ENCODE measurements around the gene ATOH7. TPM values are rescaled to one million over a fixed set of nuclear protein-coding genes. Genes with fewer than 3 reads are reported as not detected.

Gene ATOH7
- total RNA-seq, 2 experiments from 2014 or later = 0.21 to 0.57 TPM

DNA sequence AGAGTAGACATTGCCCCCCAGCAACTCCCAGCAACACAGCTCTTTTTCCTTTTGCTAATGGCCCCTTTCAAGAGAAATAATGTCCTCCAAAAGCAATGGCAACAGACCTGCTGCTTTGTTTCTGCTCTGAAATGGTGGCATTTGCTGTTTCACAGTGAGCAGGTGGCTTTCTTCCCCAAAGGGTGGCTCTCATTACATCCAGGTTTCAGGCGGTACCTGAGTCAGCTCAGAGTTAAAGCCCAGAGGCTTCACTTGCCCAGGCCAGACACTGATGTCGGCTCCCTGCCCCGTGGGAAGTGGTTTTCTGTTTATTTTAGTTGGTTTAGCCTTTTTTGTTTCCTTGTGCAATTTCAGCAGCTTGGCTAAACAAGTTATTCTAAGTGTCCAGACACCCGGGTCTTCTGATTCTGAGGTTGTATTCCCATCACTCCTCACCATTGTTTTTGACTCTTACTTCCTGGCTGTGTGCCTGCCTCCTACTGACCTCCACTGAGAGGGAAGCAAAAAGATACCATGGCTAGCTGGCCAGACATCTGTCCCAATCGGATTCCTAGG lies 7.8 kb upstream of the ATOH7 start:
- Histone ChIP-seq H3K4me2 (ENCODE audit: low read length) (no peak overlapping the region), H3K4me1 (ENCODE audit: insufficient read depth, low read length, poor library complexity, severe bottlenecking) (no peaks in the 10 kb centered on the region), H4K20me1 (ENCODE audit: insufficient read depth, low read length) (no peaks in the 10 kb centered on the region), H3K9me3 (ENCODE audit: low read length) (no peaks in the 10 kb centered on the region), H3K27ac (ENCODE audit: low read depth, low read length, poor library complexity, severe bottlenecking) (no peak overlapping the region), H2AFZ (ENCODE audit: low read length) (no peak overlapping the region), H3K9me2 (ENCODE audit: insufficient read depth, low read length) (no peaks in the 10 kb centered on the region), H3K4me3 (ENCODE audit: low read depth, low read length, poor library complexity, severe bottlenecking) (no peak overlapping the region), H3K79me2 (ENCODE audit: insufficient read depth, low read depth, low read length) (no peaks in the 10 kb centered on the region), H3K36me3 (ENCODE audit: insufficient read depth, low read length) (no peaks in the 10 kb centered on the region)
- DNase-seq (ENCODE audit: low spot score) = no peak
- TF ChIP-seq CTCF (conservative IDR thresholded peaks at IDR 0.05; ENCODE audit: low read length) (no peak), EZH2phosphoT487 (IDR thresholded peaks at IDR 0.05; ENCODE audit: borderline replicate concordance, low read depth, low read length) (no peak)
- BruUV-seq (replicated peaks) = no TSS peak
- intact Hi-C loops (cut with micrococcal nuclease; ENCODE audit: unreplicated experiment) = no loop called here
- POLR2A ChIA-PET = interaction anchor here (1.0 to 1.1 kb wide), 2 partner anchors 13 to 30 kb away, joined by 3 to 7 read pairs; no protein-coding TSS in a partner anchor
- CTCF ChIA-PET (ENCODE audit: unreplicated experiment) = no interaction called here

DNA sequence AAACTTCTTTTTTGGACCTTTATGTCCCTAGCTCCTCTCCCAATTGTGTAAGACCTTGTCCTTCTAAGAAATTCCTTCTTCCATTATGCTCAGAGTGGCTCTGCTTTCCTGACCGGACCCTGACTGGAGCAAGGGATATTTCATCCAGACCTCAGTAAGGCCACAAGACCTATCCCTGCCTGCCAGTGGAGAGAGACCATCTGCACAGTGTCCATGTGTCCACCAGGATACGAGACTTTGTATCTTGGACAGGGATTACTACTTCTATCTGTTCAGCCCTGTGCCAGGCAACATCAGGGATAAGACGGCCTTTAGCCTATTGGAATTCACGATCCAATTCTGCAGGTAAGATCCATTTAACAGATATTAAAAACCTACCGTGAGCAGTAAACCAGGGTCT lies 7.2 kb upstream of the ATOH7 start:
- H3K79me2 ChIP-seq (ENCODE audit: insufficient read depth, low read depth, low read length) = no peaks in the 10 kb centered on the region
- intact Hi-C loops (cut with micrococcal nuclease; ENCODE audit: unreplicated experiment) = no loop called here
- no peak overlapping the region for H3K4me3 ChIP-seq (ENCODE audit: low read depth, low read length, poor library complexity, severe bottlenecking)
- H2AFZ ChIP-seq (ENCODE audit: low read length) = no peak overlapping the region
- no peaks in the 10 kb centered on the region for H3K4me1 ChIP-seq (ENCODE audit: insufficient read depth, low read length, poor library complexity, severe bottlenecking)
- H3K27ac ChIP-seq (ENCODE audit: low read depth, low read length, poor library complexity, severe bottlenecking) = no peak overlapping the region
- TF ChIP-seq CTCF (conservative IDR thresholded peaks at IDR 0.05; ENCODE audit: low read length) = no peak
- no peak for TF ChIP-seq EZH2phosphoT487 (IDR thresholded peaks at IDR 0.05; ENCODE audit: borderline replicate concordance, low read depth, low read length)
- ChIA-PET POLR2A (no interaction called here), CTCF (ENCODE audit: unreplicated experiment) (no interaction called here)
- no peaks in the 10 kb centered on the region for H3K36me3 ChIP-seq (ENCODE audit: insufficient read depth, low read length)
- no peak for DNase-seq (ENCODE audit: low spot score)
- H4K20me1 ChIP-seq (ENCODE audit: insufficient read depth, low read length) = no peaks in the 10 kb centered on the region
- no TSS peak for BruUV-seq (replicated peaks)
- no peaks in the 10 kb centered on the region for H3K9me3 ChIP-seq (ENCODE audit: low read length)
- no peak overlapping the region for H3K4me2 ChIP-seq (ENCODE audit: low read length)
- no peaks in the 10 kb centered on the region for H3K9me2 ChIP-seq (ENCODE audit: insufficient read depth, low read length)

DNA sequence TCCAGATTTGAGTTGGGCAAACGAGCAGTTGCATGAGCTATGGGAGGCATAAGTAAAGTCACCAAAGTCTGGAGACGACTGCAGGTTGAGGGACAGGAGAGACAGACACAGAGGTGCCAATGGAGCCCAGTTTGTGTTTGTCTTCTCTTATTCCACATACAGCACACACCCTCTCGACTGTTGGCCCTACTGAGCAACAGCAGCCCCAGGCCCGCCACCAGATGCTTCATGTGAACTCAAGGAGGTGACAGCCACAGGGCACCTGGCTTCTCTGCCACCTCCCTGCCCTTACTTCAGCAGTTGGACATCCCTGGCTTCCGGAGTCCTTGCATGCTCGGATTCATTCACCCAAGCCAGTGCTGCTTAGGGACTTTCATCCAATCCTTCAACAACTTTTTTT lies 6.5 kb upstream of the ATOH7 start:
- Histone ChIP-seq H3K4me3 (ENCODE audit: low read depth, low read length, poor library complexity, severe bottlenecking) (no peak overlapping the region), H3K4me1 (ENCODE audit: insufficient read depth, low read length, poor library complexity, severe bottlenecking) (no peaks in the 10 kb centered on the region), H3K27ac (ENCODE audit: low read depth, low read length, poor library complexity, severe bottlenecking) (no peak overlapping the region), H3K79me2 (ENCODE audit: insufficient read depth, low read depth, low read length) (no peaks in the 10 kb centered on the region), H2AFZ (ENCODE audit: low read length) (no peak overlapping the region), H3K9me3 (ENCODE audit: low read length) (no peaks in the 10 kb centered on the region), H3K4me2 (ENCODE audit: low read length) (no peak overlapping the region), H3K36me3 (ENCODE audit: insufficient read depth, low read length) (no peaks in the 10 kb centered on the region), H4K20me1 (ENCODE audit: insufficient read depth, low read length) (no peaks in the 10 kb centered on the region), H3K9me2 (ENCODE audit: insufficient read depth, low read length) (no peaks in the 10 kb centered on the region)
- CTCF ChIA-PET (ENCODE audit: unreplicated experiment) = no interaction called here
- DNase-seq (ENCODE audit: low spot score) = no peak
- BruUV-seq (replicated peaks) = no TSS peak
- POLR2A ChIA-PET = interaction anchor here (0.6 kb wide), 1 partner anchor 21 kb away, joined by 3 read pairs; no protein-coding TSS in a partner anchor
- intact Hi-C loops (cut with micrococcal nuclease; ENCODE audit: unreplicated experiment) = no loop called here
- TF ChIP-seq EZH2phosphoT487 (IDR thresholded peaks at IDR 0.05; ENCODE audit: borderline replicate concordance, low read depth, low read length) (no peak), CTCF (conservative IDR thresholded peaks at IDR 0.05; ENCODE audit: low read length) (no peak)
